Fibroblast of skin of right quadriceps (primary cell): Measurements from ENCODE around the gene CECR2.

Experiments used
- DNase-seq: peaks from one replicate; pipeline ENCODE4 v3.0.0-alpha.2; 2013

CECR2 gene

DNA sequence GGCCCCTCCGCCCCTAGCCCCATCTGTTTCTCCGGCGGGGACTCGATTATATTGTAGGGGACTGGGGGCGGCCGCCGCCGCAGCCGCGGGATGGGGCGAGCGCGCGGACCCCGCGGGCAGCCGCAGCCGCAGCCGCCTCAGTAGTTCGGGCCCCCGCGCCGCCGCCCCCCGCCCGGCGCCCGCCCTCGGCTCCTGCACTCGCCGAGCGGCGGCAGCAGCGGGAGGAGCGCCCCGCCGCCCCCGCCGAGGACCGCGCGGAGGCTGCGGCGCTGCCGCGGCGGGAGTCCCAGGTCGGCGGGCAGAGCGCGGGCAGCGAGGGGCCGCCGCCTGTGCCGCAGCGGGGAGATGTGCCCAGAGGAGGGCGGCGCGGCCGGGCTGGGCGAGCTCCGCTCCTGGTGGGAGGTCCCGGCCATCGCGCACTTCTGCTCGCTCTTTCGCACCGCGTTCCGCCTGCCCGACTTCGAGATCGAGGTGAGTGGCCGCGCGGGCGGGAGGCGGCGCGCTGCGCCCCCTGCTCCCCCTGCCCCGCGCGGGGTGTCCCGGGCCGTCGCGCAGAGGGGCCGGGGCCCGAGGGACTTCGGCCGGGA is at the start of gene CECR2:
CECR2 (plus strand) TSS at position 22 of the 587 bp plus-strand sequence; CDS start at position 346, 324 bp downstream.
- DNase-seq = no peak

DNA sequence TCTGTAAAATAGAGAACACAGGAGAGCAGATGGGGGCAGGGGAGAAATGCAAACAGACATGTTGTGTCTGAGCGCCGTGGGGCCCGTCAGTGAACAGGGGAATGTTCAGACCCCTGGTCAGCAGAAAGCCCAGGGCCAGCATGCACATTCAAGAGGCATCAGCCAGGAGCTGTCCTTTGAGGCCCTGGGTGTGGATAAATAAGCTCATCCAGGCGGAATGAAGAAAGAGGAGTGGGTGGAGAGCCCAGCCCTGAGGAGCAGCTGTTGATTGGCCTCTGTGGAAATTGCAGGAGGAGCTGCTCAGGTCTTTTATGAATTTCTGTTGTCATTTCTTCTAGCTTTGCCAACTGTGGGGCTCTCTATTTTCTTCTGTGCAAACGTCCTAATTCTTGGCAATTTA is 49.7 kb upstream of the CECR2 start:
- no peak for DNase-seq

DNA sequence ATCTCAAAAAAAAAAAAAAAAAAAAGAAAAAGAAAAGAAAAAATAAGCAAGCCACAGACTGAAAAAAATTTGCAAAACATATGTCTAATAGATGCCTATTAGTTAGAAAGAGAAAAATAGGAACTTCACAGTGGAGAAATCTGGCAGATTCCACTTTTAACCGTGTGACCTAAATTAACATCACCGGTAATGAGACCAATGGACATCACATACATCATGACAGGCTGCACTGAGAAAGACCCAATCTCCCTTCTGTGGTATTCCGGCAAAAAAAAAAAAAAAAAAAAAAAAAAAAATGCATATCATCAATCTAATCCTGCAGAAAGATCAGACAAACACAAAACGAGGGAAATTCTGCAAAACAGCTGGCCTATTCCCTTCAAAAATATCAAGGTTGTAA is 46.7 kb upstream of the CECR2 start:
- no peak for DNase-seq

DNA sequence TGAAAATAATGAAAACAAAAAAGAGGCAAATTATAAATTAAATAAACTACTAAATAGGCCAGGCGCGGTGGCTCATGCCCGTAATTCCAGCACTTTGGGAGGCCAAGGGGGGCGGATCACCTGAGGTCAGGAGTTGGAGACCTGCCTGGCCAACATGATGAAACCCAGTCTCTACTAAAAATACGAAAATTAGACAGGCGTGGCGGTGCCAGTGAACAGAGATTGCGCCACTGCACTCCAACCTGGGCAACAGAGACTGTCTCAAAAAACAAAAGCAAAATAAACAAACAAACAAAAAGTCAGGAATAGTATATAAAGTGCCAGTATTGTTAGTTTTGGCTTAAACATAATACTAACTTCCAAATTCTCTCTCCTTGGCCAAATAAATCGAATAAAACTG is 37.6 kb upstream of the CECR2 start:
- DNase-seq = no peak

DNA sequence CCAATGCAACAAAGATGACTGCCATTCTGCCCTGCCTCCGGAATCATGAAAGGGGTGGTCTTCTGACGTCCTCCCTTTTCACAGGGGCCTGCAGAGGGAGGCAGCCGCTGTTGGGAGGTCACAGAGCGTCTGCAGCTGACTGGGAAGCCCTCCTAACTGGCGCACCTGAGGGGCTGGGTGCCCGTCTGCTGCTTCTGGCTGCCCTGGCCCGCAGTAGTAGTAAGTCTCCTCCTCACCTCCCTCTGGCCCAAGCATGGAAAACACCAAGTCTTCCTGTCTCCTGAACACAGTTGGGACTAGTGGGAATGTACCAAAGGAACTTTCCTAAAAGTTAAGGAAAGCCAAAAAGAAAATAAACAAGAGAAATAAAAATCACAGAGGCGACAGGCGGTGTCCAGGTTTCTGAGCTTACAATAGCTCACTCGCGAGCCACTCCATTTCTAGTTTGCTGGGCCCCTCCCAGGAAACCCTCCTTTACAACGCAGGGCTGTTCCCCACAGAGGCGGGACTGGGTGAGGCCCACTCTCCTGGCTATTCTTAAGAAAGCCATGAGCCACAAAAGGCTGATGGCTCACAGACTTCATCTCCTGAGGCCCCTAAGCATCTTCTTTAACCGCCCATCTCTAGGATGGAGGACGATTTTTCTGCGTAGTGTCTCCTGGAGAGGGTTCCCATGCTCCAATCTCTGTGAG is 37.0 kb upstream of the CECR2 start:
- no peak for DNase-seq

DNA sequence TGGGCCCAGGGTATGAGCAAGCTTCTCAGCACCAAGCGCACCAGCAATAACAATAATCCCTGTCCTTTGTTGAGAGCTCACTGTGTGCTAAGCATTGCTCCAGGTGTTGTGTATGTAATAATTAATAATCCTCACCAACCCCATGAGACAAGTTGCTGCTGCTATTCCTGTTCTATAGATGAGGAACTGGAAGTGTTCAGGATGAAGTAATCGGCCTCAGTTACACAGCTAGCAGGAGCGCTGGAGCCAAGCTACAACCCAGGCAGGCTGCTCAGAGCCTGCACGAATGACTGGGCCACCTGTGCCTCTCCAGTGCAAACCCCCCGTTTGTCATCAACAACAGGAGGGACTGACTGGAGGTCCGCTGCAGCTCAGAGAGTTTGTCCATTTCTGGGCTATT is 35.2 kb upstream of the CECR2 start:
- no peak for DNase-seq

- DNase-seq = no peak
Observed at GRCh38 chr22:17334983-17335382, 34.3 kb upstream of the CECR2 start.

- DNase-seq = no peak
Observed at GRCh38 chr22:17336061-17336460, 33.2 kb upstream of the CECR2 start.

DNA sequence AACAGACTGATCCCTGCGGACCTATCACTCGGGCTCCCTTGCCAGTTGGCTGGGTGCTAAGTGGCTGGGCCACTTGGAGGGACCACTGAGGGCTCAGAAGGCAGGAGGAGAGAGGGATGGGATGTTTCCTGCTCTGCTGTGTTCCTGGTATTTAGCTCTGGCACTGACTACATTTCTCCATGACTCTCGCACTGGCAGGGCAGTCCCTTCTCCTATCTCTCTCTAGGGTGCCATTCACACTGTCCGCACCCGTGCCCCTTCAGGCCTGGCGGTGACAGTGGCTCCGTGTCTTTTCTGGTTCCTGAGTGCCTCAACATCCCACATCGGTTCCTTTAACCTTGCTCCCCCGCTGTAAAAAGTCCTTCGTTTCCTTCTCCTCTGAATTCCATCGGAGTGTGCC is 31.6 kb upstream of the CECR2 start:
- DNase-seq = no peak

DNA sequence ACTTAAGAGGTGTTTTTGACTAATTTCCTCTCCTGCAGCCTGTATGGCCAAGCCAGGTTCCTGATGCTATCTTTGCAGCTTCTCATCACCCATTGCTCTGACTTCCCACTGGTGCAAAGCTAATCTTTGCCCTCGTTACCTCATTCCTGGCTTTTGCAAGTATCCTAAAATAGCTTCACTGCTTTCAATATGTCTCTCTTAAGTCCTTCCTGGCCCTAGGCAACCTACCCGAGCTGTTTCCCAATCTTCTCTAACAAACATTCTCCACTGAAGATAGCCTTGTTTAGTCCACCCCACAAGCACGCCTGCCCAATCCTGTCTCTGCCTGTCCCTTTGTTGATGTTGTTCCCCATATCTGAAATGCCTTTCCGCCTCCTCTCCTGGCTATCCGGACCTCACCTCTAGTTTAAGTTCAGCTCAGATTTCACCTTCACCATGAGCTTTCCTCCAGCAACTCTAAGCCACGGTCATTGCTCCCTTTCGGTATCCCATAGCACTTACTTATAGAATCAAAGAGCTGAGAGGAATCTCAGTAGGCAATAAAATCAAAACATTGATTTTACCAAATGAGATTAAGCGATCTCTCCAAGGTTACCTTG is 30.1 kb upstream of the CECR2 start:
- no peak for DNase-seq

- DNase-seq = no peak
Observed at GRCh38 chr22:17342361-17342760, 26.9 kb upstream of the CECR2 start.

DNA sequence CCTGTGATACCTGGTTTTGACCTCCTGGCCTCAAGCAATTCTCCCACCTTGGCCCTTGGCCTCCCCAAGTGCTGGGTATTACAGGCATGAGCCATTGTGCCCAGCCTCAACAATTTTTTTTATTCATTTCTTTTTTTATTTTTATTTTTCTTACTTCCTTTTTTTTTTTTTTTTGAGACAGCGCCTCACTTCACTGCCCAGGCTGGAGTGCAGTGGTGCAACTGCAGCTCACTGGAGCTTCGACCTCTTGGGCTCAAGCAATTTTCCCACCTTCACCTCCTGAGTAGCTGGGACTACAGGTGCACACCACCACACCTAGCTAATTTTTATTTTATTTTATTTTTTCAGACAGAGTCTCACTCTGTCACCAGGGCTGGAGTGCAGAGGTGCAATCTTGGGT is 25.5 kb upstream of the CECR2 start:
- DNase-seq = no peak

DNA sequence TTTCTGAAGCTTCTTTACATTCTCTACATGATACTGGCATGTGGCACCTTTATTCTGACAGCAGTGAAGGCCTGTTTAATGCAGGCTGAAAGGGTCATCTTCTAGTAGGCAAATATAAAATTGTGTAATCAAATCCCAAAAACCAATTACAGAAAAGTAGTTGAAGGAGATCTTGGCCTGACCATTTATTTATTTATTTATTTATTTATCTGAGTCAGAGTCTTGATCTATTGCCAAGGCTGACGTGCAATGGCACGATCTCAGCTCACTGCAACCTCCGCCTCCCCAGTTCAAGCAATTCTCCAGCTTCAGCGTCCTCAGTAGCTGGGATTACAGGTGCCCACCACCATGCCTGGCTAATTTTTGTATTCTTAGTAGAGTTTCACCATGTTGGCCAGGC is 22.7 kb upstream of the CECR2 start:
- DNase-seq = no peak

- no peak for DNase-seq
Observed at GRCh38 chr22:17347724-17348123, 21.5 kb upstream of the CECR2 start.

GRCh38 chr22:17348464-17349103 is 20.7 kb upstream of the CECR2 start:
- DNase-seq = no peak

- DNase-seq = no peak
Observed at GRCh38 chr22:17349172-17349571, 20.1 kb upstream of the CECR2 start.

- no peak for DNase-seq
Observed at GRCh38 chr22:17350292-17350691, 19.0 kb upstream of the CECR2 start.

DNA sequence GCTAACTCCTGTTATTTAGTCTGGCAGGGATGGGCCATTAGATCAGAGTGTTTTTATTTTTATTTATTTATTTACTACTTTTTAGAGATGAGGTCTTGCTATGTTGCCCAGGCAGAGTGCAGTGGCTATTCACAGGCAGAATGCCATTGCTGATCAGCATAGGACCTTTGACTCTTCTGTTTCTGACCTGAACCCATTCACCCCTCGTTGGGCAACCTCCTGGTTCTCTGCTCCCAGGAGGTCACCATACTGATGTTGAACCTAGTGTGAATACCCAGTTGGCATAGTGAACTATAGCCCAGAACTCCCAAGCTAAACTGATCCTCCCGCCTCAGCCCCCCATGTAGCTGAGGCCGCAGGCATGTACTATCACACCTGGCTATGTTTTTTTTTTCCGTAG is 16.5 kb upstream of the CECR2 start:
- no peak for DNase-seq

- DNase-seq = no peak
Observed at GRCh38 chr22:17357688-17358087, 11.6 kb upstream of the CECR2 start.

GRCh38 chr22:17358415-17358814 is 10.8 kb upstream of the CECR2 start:
- no peak for DNase-seq

GRCh38 chr22:17359501-17359900 is 9.8 kb upstream of the CECR2 start:
- no peak for DNase-seq

DNA sequence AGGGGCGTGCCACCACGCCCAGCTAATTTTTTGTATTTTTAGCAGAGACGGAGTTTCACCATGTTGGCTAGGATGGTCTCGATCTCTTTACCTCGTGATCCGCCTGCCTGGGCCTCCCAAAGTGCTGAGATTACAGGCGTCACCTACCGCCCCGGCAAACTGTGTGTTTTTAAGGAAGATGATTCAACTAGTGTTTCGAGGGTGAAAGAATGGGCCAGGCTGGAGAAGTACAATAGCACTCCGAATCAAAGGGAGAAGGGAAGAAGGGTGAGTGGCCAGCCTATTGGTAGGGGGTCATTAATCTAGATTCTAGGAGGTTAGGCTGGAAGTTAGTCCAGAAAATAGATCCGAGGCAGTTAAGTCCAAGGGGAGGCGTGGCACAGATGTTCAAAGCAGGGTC is 2.9 kb upstream of the CECR2 start:
- DNase-seq = no peak

- no peak for DNase-seq
Observed at GRCh38 chr22:17366830-17367229, 2.4 kb upstream of the CECR2 start.

GRCh38 chr22:17368144-17368543 is 1.1 kb upstream of the CECR2 start:
- DNase-seq = no peak
